Endodermal cell (in vitro differentiated cells): Measurements from ENCODE around the gene LUC7L. TPM values are rescaled to one million over a fixed set of nuclear protein-coding genes. Genes with fewer than 3 reads are reported as not detected.

Source experiments
- DNase-seq: peaks from one replicate; pipeline ENCODE4 v3.0.0-alpha.2; 2017
- H3K27ac ChIP-seq: 2 replicates; pipeline ENCODE4 v1.5.1; 2013; ENCODE audit warnings: mild to moderate bottlenecking, low read depth, low read length, moderate library complexity
- H3K27me3 ChIP-seq: 2 replicates; pipeline ENCODE4 v1.6.1; 2013; ENCODE audit warnings: mild to moderate bottlenecking, low read length, moderate library complexity; ENCODE audit not compliant: insufficient read depth, control insufficient read depth, poor library complexity, severe bottlenecking
- H3K36me3 ChIP-seq: 2 replicates; pipeline ENCODE4 v1.7.0; 2013; ENCODE audit warnings: mild to moderate bottlenecking, low read length, moderate library complexity; ENCODE audit not compliant: control insufficient read depth, insufficient read depth
- H3K4me1 ChIP-seq: one replicate; pipeline ENCODE4 v1.7.0; 2013; ENCODE audit warnings: low read length; ENCODE audit not compliant: control insufficient read depth, insufficient read depth
- H3K4me3 ChIP-seq: 2 replicates; pipeline ENCODE4 v1.5.1; 2013; ENCODE audit warnings: mild to moderate bottlenecking, low read length, moderate library complexity
- H3K9ac ChIP-seq: 2 replicates; pipeline ENCODE4 v1.6.1; 2013; ENCODE audit warnings: mild to moderate bottlenecking, low read length, moderate library complexity; ENCODE audit not compliant: poor library complexity, severe bottlenecking; ENCODE audit errors: extremely low read depth
- H3K9me3 ChIP-seq: 2 replicates; pipeline ENCODE4 v1.6.1; 2013; ENCODE audit warnings: mild to moderate bottlenecking, low read length, moderate library complexity; ENCODE audit not compliant: control insufficient read depth
- H3K27ac Mint-ChIP-seq: 2 replicates; pipeline ENCODE4 v1.8.0; 2020; ENCODE audit warnings: mixed read lengths
- H3K27me3 Mint-ChIP-seq: 2 replicates; pipeline ENCODE4 v1.8.0; 2021; ENCODE audit warnings: mild to moderate bottlenecking, mixed read lengths; ENCODE audit not compliant: insufficient read depth
- H3K36me3 Mint-ChIP-seq: 2 replicates; pipeline ENCODE4 v1.8.0; 2020; ENCODE audit warnings: low read depth, mixed read lengths
- H3K4me1 Mint-ChIP-seq: 2 replicates; pipeline ENCODE4 v1.8.0; 2020; ENCODE audit warnings: mixed read lengths
- H3K4me3 Mint-ChIP-seq: 2 replicates; pipeline ENCODE4 v1.8.0; 2020; ENCODE audit warnings: mild to moderate bottlenecking, moderate library complexity, mixed read lengths
- H3K9me3 Mint-ChIP-seq: 2 replicates; pipeline ENCODE4 v1.8.0; 2020; ENCODE audit warnings: mild to moderate bottlenecking, mixed read lengths
- WGBS, 2 experiments: methylation state at CpG; one replicate each; pipeline versions ENCODE4 v1.1.5 to v1.1.7; 2013; ENCODE audit warnings: missing lambda C conversion rate in 2 of 2, mixed read lengths in 1 of 2; ENCODE audit not compliant: insufficient coverage in 1 of 2, insufficient read length in 1 of 2; 5-methylcytosine and 5-hydroxymethylcytosine counted together
- total RNA-seq, 2 donors: library from RNA; stranded (reverse); fragmentation: NEBNext Ultra II Directional in 1 of 2; extraction: Animal tissue kit (Norgen Biotek cat#: 25700) in 1 of 2; gene quantifications; 2 replicates in 1 of 2; 3 replicates in 1 of 2; pipeline ENCODE4 v1.2.1, GENCODE V29; 2021
- TF ChIP-seq, protein P1 (sequence below): fragments of 200-600 bp; sonication (generic); conservative IDR thresholded peaks from 2 replicates; pipeline ENCODE4 v1.5.0; 2021; ENCODE audit warnings: antibody characterized with exemption, mild to moderate bottlenecking

LUC7L gene
- total RNA-seq, 2 donors from 2014 or later: 130 to 151 TPM

- WGBS, 2 experiments: 94 to 97% methylated on average over 15 to 22 of the region's 22 CpGs
- Mint-ChIP-seq H3K4me3 (peak overlapping the region; percentile 93), H3K27me3 (no peaks in the 10 kb centered on the region), H3K4me1 (peaks cover 15% of the 10 kb centered on the region), H3K36me3 (peaks cover 32% of the 10 kb centered on the region), H3K27ac (no peak overlapping the region), H3K9me3 (no peaks in the 10 kb centered on the region)
- Histone ChIP-seq H3K27me3 (no peaks in the 10 kb centered on the region), H3K4me1 (no peaks in the 10 kb centered on the region), H3K9me3 (no peaks in the 10 kb centered on the region), H3K4me3 (peak overlapping the region; percentile 99), H3K27ac (no peak overlapping the region), H3K9ac (no peak overlapping the region), H3K36me3 (peaks cover 33% of the 10 kb centered on the region)
- no peak for DNase-seq
- TF ChIP-seq, protein P1, sequence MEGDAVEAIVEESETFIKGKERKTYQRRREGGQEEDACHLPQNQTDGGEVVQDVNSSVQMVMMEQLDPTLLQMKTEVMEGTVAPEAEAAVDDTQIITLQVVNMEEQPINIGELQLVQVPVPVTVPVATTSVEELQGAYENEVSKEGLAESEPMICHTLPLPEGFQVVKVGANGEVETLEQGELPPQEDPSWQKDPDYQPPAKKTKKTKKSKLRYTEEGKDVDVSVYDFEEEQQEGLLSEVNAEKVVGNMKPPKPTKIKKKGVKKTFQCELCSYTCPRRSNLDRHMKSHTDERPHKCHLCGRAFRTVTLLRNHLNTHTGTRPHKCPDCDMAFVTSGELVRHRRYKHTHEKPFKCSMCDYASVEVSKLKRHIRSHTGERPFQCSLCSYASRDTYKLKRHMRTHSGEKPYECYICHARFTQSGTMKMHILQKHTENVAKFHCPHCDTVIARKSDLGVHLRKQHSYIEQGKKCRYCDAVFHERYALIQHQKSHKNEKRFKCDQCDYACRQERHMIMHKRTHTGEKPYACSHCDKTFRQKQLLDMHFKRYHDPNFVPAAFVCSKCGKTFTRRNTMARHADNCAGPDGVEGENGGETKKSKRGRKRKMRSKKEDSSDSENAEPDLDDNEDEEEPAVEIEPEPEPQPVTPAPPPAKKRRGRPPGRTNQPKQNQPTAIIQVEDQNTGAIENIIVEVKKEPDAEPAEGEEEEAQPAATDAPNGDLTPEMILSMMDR: no peak
Measured at GRCh38 chr16:229731-230281, 557 bp upstream of the LUC7L start.

- H3K9ac ChIP-seq: peak overlapping the region; percentile 98
- H3K36me3 ChIP-seq: peaks cover 46% of the 10 kb centered on the region
- Mint-ChIP-seq H3K36me3 (peaks cover 41% of the 10 kb centered on the region), H3K9me3 (no peaks in the 10 kb centered on the region), H3K4me3 (peak overlapping the region; percentile 93), H3K27ac (peak overlapping the region; percentile 94), H3K27me3 (no peaks in the 10 kb centered on the region), H3K4me1 (peaks cover 15% of the 10 kb centered on the region)
- peak overlapping the region; percentile 99 for H3K4me3 ChIP-seq
- peak overlapping the region; percentile 97 for H3K27ac ChIP-seq
- DNase-seq: no peak
- H3K27me3 ChIP-seq: no peaks in the 10 kb centered on the region
- H3K9me3 ChIP-seq: no peaks in the 10 kb centered on the region
- TF ChIP-seq, protein P1: no peak
- H3K4me1 ChIP-seq: no peaks in the 10 kb centered on the region
- WGBS, 2 experiments: 10 to 29% methylated on average over 4 to 9 of the region's 9 CpGs
Measured at GRCh38 chr16:228151-228851, 948 bp downstream of the LUC7L start.

DNA sequence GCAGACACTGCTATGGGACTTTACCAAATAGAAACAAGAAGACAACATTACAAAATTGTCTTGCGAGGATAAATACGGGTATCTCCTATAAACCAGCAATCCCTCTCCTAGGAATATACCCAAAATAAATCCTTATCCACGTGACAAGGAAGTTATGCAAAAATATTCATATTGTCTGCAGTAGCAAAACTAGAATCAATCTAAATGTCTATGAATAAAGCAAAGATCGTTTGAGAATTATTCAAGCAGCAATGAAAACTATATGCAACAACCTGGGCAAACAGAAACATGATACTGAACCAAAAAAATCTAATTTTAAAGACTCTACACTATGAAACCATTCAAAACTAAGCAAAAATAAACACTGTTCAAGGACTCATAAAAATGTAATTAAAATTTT, 9.2 kb downstream of the LUC7L start:
- 90 to 94% methylated on average over 4 of the region's 4 CpGs for WGBS, 2 experiments
- Histone ChIP-seq H3K9ac (no peak overlapping the region), H3K9me3 (no peaks in the 10 kb centered on the region), H3K4me3 (no peak overlapping the region), H3K36me3 (peaks cover 88% of the 10 kb centered on the region), H3K4me1 (no peaks in the 10 kb centered on the region), H3K27me3 (no peaks in the 10 kb centered on the region), H3K27ac (no peak overlapping the region)
- Mint-ChIP-seq H3K4me1 (no peaks in the 10 kb centered on the region), H3K9me3 (no peaks in the 10 kb centered on the region), H3K4me3 (no peak overlapping the region), H3K27me3 (no peaks in the 10 kb centered on the region), H3K36me3 (peaks cover 75% of the 10 kb centered on the region), H3K27ac (no peak overlapping the region)
- DNase-seq: no peak
- TF ChIP-seq, protein P1: no peak
